ENCODE measurements around the gene GUCD1. TPM values are rescaled to one million over a fixed set of nuclear protein-coding genes. Genes with fewer than 3 reads are reported as not detected.

GUCD1 gene
- total RNA-seq = 171 and 204 TPM in 2 replicates

GRCh38 chr22:24554313-24555164 lies at the start of gene GUCD1:
TSS of gene GUCD1 (minus strand) at chr22:24555138. CDS start at chr22:24554991, 147 bp downstream.

GRCh38 chr22:24602847-24603769 lies 48.2 kb upstream of the GUCD1 start, which contains the start of gene GGT1:
TSS of gene GGT1 (plus strand) at chr22:24603193. CDS start at chr22:24611082, 7,889 bp downstream.

GRCh38 chr22:24592851-24593558 lies 38.1 kb upstream of the GUCD1 start, which contains the start of gene LRRC75B:
TSS of gene LRRC75B (minus strand) at chr22:24593073. CDS start at chr22:24593039, 34 bp downstream.

GRCh38 chr22:24555165-24556039 lies 464 bp upstream of the GUCD1 start, which contains the start of gene SNRPD3:
TSS of gene SNRPD3 (plus strand) at chr22:24555999. CDS start at chr22:24557675, 1,676 bp downstream.

GRCh38 chr22:24494528-24495364 lies 60.2 kb downstream of the GUCD1 start, which contains the start of gene UPB1:
TSS of gene UPB1 (plus strand) at chr22:24495332. CDS start at chr22:24495404, 72 bp downstream.

Other genes with a start within 250 kb of the GUCD1 start
- gene ADORA2A, start 127.5 kb downstream of the GUCD1 start, total RNA-seq = 10.6 and 18.6 TPM in 2 replicates
- 0.33 TPM in 1 of 2 replicates, not detected in the other for gene UPB1, start 59.8 kb downstream of the GUCD1 start, total RNA-seq
- gene SNRPD3, start 861 bp upstream of the GUCD1 start, total RNA-seq = 104 and 158 TPM in 2 replicates
- 5.9 and 6.0 TPM in 2 replicates for gene LRRC75B, start 37.9 kb upstream of the GUCD1 start, total RNA-seq
- 1.3 and 2.3 TPM in 2 replicates for gene GGT1, start 48.1 kb upstream of the GUCD1 start, total RNA-seq
- gene PIWIL3, start 219.6 kb upstream of the GUCD1 start, total RNA-seq = not detected in 2 replicates